Muscle layer of duodenum (tissue), 2 donors: ENCODE results near the gene HPGDS.

Experiments
- H3K27ac ChIP-seq: one replicate; pipeline ENCODE4 v1.7.0; 2013; ENCODE audit warnings: mild to moderate bottlenecking, low read length
- H3K27me3 ChIP-seq: one replicate; pipeline ENCODE4 v1.7.0; 2013; ENCODE audit warnings: low read depth, mild to moderate bottlenecking, control low read depth, low read length
- H3K36me3 ChIP-seq, 2 donors: one replicate each; pipeline ENCODE4 v1.7.0; 2013; ENCODE audit warnings: low read length in 2 of 2, control low read depth in 1 of 2, mild to moderate bottlenecking in 1 of 2; ENCODE audit not compliant: insufficient read depth in 2 of 2, control insufficient read depth in 1 of 2
- H3K4me1 ChIP-seq, 2 donors: one replicate each; pipeline ENCODE4 v1.7.0; 2013; ENCODE audit warnings: low read length in 2 of 2, mild to moderate bottlenecking in 2 of 2, control low read depth in 1 of 2, moderate library complexity in 1 of 2; ENCODE audit not compliant: insufficient read depth in 2 of 2, control insufficient read depth in 1 of 2
- H3K4me3 ChIP-seq, 2 donors: one replicate each; pipeline ENCODE4 v1.7.0; 2013; ENCODE audit warnings: low read length in 2 of 2, low read depth in 1 of 2, mild to moderate bottlenecking in 1 of 2
- H3K9me3 ChIP-seq, 2 donors: one replicate each; pipeline ENCODE4 v1.7.0; 2013; ENCODE audit warnings: low read length in 2 of 2, control low read depth in 1 of 2, mild to moderate bottlenecking in 1 of 2; ENCODE audit not compliant: control insufficient read depth in 1 of 2
- donor health status: healthy.

Gene HPGDS

DNA sequence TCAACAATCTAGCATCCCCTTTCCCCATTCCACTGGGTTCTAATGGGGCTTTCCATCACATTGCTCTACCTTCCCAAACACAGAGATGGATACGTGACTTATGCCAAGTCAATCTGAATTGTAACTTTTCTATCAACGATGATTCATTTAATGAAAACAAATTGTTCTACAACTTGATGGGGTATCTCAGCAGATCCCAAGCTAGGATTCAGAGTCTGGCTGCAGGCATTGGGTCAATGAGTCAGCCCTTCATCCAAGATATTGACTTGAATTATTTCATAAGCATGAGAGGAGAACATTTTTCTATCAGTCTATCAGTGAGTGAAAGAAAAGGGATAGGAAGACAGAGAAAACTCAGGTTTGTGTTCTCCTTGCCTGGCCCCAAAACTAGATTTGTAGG is 15.0 kb upstream of the HPGDS start:
- H3K9me3 ChIP-seq: no peaks in the 10 kb centered on the region
- no peaks in the 10 kb centered on the region for H3K4me1 ChIP-seq

DNA sequence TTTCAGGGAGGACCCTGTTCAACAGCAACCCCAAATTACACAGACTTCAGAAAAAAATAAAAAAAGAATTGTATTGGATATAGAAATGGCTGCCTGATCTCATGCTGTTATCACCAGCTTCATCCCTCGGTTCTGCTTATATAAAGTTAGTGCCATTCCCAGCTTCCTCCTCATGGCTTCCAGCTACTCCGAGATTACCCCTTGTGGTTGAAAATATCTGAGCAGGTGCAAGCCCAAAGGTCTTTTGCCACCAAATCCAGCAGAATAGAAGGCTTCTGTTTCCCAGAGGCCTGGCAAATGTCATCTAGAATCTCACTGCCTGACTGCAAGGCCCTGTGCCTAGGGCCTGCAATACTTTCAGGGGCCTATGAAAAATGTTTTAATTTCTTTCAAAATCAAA is 13.8 kb upstream of the HPGDS start:
- no peak overlapping the region for H3K27ac ChIP-seq

More for the DNA sequence above, 15.0 kb upstream of the HPGDS start:
- Histone ChIP-seq H3K4me3 (no peak overlapping the region), H3K36me3 (no peaks in the 10 kb centered on the region), H3K27me3 (no peaks in the 10 kb centered on the region), H3K27ac (no peak overlapping the region)

DNA sequence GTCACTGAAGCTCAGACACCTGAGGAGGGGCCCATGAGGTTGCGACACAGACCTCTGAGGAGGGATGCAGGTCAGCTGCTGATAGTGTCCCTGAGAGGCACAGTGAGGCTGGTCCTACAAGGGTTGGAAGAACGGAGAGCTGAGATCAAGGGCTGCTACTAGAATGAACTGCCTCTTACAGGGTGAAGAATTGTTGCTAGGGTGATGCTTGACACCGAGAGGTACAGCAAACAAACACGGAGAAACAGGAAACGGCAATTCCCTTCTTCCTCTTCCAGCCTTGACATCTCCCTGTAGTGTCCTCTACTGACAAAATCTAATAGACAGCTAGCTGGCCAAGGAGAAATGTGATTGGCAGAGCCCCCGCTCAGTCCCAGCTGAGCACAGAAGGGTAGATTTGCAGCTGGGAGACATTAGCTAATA is 11.8 kb upstream of the HPGDS start:
- Histone ChIP-seq H3K4me3 (no peak overlapping the region), H3K4me1 (no peaks in the 10 kb centered on the region), H3K27me3 (no peaks in the 10 kb centered on the region), H3K27ac (no peak overlapping the region), H3K9me3 (no peaks in the 10 kb centered on the region), H3K36me3 (no peaks in the 10 kb centered on the region)

More for the DNA sequence above, 13.8 kb upstream of the HPGDS start:
- no peak overlapping the region for H3K4me3 ChIP-seq
- no peaks in the 10 kb centered on the region for H3K27me3 ChIP-seq
- no peaks in the 10 kb centered on the region for H3K36me3 ChIP-seq
- H3K4me1 ChIP-seq: no peaks in the 10 kb centered on the region
- no peaks in the 10 kb centered on the region for H3K9me3 ChIP-seq

DNA sequence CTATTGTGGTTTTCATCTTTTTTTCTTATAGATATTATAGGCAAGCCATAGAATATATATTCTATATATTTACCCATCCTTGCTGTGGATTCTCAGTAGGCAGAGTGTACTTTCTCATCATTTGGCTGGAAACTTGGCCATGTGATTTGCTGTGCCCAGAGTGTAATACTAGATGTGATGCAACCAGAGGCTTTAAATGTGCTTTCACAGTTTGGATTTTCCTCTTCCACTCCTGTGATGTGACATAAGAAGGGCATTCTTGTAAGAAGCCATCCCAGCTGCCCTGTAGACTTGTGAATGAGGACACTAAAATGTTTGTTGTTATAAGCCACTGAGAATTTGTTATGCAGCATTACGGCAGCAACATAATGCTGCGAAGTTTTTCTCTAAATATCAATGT is 10.4 kb upstream of the HPGDS start:
- Histone ChIP-seq H3K27ac (no peak overlapping the region), H3K36me3 (no peaks in the 10 kb centered on the region), H3K4me1 (no peaks in the 10 kb centered on the region), H3K9me3 (no peaks in the 10 kb centered on the region), H3K27me3 (no peaks in the 10 kb centered on the region), H3K4me3 (no peak overlapping the region)

DNA sequence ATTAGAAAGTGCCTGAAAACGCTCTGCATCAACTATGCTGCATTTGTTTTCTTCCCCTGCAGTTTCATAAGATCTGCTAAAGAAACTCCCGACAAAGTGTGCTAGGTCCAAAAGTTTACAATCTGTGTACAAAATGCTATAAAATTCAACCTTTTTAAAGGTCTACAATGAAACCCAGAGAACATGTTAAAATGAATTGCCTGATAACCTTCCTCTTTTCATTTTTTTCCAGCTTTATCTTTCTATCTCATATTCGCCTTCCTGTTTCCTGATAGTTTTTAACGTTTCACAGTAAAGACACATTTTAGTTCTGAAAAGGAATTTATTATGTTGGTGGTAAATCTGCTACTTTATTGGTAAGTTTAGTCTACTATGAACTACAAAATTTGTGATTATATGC is 9.5 kb upstream of the HPGDS start:
- Histone ChIP-seq H3K4me3 (no peak overlapping the region), H3K9me3 (no peaks in the 10 kb centered on the region), H3K36me3 (no peaks in the 10 kb centered on the region), H3K27me3 (no peaks in the 10 kb centered on the region), H3K4me1 (no peaks in the 10 kb centered on the region), H3K27ac (no peak overlapping the region)

DNA sequence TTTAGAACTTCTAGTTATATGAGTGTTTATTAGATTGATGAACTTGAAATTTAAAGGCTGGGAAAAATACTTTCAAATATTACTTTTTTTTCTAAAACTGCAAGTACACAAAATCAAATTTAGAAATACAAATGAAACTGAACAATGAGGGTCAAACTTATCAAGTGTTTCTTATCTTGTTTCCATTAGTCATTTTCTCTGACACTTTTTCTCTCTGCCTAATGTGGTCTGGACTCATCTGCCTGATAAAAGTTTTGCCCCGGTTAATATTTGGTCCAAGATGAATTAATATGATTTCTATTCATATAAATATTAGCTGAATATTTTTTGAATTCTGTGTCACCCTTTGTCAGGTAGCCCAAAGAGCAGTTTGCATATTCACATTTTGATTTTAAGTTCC is 8.7 kb upstream of the HPGDS start:
- Histone ChIP-seq H3K27me3 (no peaks in the 10 kb centered on the region), H3K9me3 (no peaks in the 10 kb centered on the region), H3K36me3 (no peaks in the 10 kb centered on the region), H3K27ac (no peak overlapping the region), H3K4me1 (no peaks in the 10 kb centered on the region), H3K4me3 (no peak overlapping the region)

DNA sequence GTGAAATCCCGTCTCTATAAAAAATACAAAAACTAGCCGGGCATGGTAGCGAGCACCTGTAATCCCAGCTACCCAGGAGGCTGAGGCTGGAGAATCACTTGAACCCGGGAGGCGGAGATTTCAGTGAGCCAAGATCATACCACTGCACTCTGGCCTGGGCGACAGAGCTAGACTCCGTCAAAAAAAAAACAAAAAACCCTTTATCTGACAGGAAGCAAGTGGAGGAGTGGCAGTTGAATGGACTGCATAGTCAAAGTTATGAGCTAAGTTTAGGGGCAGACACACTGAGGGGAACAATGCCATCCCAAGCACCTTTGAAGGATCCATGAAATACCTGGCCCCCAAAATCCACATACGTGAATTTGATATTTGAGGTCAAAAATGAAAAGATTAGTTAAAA is 7.5 kb upstream of the HPGDS start:
- H3K27me3 ChIP-seq: no peaks in the 10 kb centered on the region
- no peaks in the 10 kb centered on the region for H3K9me3 ChIP-seq
- no peak overlapping the region for H3K4me3 ChIP-seq
- H3K27ac ChIP-seq: no peak overlapping the region
- no peaks in the 10 kb centered on the region for H3K36me3 ChIP-seq
- no peaks in the 10 kb centered on the region for H3K4me1 ChIP-seq

DNA sequence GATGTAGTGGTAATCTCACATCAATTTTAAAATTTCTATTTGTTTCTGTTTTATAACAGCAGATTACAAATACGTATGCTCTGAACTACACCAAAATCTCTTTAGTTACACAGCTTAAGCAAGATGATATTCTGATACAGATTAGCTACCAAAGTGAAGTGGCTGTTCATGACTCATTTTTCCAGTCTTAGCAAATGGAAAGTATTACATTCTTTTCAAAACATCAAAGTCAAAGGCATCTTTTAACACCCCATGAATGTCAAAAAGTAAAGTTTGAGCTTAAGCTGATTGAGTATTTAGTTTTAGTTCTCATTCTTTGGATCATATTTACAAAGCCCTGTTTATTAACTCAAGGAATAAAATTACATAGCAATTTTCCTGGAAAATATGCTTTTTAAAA is 6.6 kb upstream of the HPGDS start:
- Histone ChIP-seq H3K27ac (no peak overlapping the region), H3K9me3 (no peaks in the 10 kb centered on the region), H3K4me1 (no peaks in the 10 kb centered on the region), H3K36me3 (no peaks in the 10 kb centered on the region), H3K27me3 (no peaks in the 10 kb centered on the region), H3K4me3 (no peak overlapping the region)

DNA sequence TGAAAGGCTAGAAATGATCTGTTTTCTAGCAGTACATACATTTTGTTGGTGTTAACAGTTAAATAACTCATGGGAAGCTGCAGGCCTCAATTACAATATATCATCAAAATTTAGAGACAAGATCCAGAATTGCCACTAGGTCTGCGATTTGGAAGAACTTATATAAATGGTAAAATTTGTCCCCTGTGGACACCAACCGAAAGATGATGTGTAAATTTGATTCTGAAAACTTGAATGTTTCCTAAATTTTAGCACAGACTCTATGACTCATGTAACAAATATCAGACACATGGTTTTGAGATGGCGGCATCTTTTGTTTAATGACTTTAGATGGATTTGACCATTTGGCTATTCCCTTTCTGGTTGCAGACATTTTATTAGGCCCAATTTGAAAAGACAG is 6.0 kb upstream of the HPGDS start:
- H3K4me1 ChIP-seq: no peaks in the 10 kb centered on the region

DNA sequence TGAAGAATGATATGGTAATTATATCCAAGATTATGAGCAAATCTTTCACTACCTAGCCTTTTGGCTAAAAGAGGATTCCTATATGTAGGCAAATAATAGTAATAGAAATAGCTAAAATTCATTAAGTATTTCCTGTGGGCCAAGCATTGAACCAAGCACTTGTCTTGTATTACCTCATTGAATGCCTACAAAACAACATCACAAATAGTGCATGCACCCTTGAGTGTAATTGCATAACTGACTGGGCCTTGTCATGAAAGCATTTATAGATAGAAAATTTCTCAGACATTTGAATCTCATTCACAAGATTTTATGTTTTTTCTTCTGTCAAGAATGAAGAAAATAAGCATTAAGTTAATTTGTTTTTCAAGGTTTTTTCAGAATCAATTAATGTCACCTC is 3.9 kb upstream of the HPGDS start:
- Histone ChIP-seq H3K4me1 (no peaks in the 10 kb centered on the region), H3K27me3 (no peaks in the 10 kb centered on the region), H3K4me3 (no peak overlapping the region), H3K27ac (no peak overlapping the region), H3K9me3 (no peaks in the 10 kb centered on the region), H3K36me3 (no peaks in the 10 kb centered on the region)

More for the DNA sequence above, 6.0 kb upstream of the HPGDS start:
- no peak overlapping the region for H3K27ac ChIP-seq
- no peak overlapping the region for H3K4me3 ChIP-seq
- no peaks in the 10 kb centered on the region for H3K9me3 ChIP-seq
- no peaks in the 10 kb centered on the region for H3K36me3 ChIP-seq
- no peaks in the 10 kb centered on the region for H3K27me3 ChIP-seq

DNA sequence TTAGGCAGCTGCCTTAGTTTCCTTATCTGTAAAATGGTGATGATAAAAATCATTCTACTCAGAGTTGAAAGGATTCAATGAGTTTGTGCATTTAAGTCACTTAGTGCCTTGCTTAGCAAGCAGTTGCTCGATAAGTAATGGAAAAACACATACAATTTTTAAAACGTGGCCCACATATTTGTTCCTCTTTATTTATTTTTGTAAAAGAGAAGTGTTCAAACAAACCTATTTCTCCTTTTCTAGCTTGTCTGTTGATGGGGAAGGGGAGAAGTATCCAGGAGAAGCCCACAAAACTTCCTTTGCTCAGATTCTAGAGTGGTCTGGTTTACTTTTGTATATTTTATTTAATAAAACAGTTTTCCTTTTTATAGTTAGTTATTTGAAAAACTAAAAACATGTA is 3.3 kb upstream of the HPGDS start:
- H3K36me3 ChIP-seq: no peaks in the 10 kb centered on the region
- H3K27me3 ChIP-seq: no peaks in the 10 kb centered on the region
- no peaks in the 10 kb centered on the region for H3K4me1 ChIP-seq

DNA sequence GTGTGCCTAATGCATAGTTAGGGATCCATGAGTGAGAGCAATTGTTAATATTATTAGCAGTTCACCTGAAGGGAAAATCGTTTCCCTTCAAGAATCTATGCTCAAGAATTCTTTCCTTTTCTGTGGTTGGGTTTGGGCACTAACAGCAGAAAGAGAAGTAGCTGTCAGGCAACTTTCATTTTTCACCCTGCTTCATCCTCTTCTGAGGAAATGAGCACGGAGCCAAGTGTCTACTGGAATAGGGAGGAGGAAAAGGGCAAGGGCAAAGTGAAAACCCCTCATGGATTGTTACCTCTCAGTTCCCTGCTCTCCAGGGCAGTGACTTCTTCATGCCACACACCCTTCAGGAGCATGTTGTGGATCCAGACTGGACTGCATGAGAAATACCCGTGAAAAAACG is 2.6 kb upstream of the HPGDS start:
- Histone ChIP-seq H3K9me3 (no peaks in the 10 kb centered on the region), H3K27ac (no peak overlapping the region), H3K36me3 (no peaks in the 10 kb centered on the region), H3K4me1 (no peaks in the 10 kb centered on the region), H3K27me3 (no peaks in the 10 kb centered on the region), H3K4me3 (no peak overlapping the region)

More for the DNA sequence above, 3.3 kb upstream of the HPGDS start:
- H3K4me3 ChIP-seq: no peak overlapping the region
- H3K27ac ChIP-seq: no peak overlapping the region
- no peaks in the 10 kb centered on the region for H3K9me3 ChIP-seq
